ENCODE measurements around the gene ADAMTSL4. TPM values are rescaled to one million over a fixed set of nuclear protein-coding genes. Genes with fewer than 3 reads are reported as not detected.
A peak's percentile ranks its signal among the peaks of the same experiment; 100 is the strongest.

Gene ADAMTSL4
- total and polyA plus RNA-seq, 9 of the 15 experiments (the other 6 are each of a cell fraction or from before 2014, with no cell fraction given) = 12.7 to 212 (median 35.6) TPM

DNA sequence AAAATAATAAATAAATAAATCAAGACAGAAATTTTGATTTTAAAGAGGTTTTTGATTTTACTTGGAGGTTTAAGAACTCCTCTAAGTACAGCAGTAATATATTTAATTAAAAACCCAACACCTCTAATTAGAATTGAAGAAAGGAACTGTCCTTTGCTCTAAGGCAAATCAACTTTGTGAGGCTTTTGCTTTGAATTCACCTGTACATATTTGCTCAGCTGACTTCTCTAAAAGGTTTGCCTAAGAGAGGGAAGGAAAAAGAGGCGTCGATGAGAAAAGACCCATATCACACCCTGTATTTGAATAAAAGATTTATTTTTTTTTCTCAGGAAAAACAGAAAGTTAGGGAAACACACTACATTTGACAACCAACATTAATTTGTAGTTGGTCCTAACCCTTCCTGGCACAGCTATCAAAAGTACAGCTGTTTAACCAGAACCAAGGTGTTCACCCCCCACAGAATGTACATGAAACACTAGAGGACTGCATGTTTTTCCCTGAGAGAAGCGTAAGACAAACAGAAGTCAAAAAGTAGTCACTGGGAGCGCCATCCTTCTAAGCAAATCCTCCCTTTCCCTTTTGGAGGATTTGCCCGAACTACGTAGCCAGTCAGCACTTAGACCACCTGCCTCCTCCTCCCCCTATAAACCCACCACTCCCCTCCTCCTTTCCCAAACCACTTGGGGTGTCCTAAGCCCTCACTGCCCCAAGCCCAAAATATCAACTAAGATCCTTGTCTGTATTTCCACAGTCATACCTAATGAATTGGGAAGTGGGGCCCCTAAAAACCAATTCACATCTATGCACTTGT, 25.3 kb downstream of the ADAMTSL4 start (continued):
- TF ChIP-seq, protein P1, sequence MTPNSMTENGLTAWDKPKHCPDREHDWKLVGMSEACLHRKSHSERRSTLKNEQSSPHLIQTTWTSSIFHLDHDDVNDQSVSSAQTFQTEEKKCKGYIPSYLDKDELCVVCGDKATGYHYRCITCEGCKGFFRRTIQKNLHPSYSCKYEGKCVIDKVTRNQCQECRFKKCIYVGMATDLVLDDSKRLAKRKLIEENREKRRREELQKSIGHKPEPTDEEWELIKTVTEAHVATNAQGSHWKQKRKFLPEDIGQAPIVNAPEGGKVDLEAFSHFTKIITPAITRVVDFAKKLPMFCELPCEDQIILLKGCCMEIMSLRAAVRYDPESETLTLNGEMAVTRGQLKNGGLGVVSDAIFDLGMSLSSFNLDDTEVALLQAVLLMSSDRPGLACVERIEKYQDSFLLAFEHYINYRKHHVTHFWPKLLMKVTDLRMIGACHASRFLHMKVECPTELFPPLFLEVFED (CRISPR knock-in tag; conservative IDR thresholded peaks at IDR 0.05) = peak; percentile 95
- TF ChIP-seq NFXL1 (CRISPR knock-in tag; IDR thresholded peaks at IDR 0.05) (peak; percentile 63; the same call in 1 of the 2 replicates), ZNF354B (CRISPR knock-in tag; IDR thresholded peaks at IDR 0.05) (no peak), PTBP1 (IDR thresholded peaks at IDR 0.05; ENCODE audit: low read depth, low read length) (no peak), DNMT1 (IDR thresholded peaks at IDR 0.05) (no peak), NCOR1 (IDR thresholded peaks at IDR 0.05) (no peak), SUPT5H (IDR thresholded peaks at IDR 0.05) (peak; percentile 79), SIN3A (IDR thresholded peaks at IDR 0.05; ENCODE audit: borderline replicate concordance in 2 of 2, control insufficient read depth in 1 of 2, low read depth in 2 of 2, low read length in 2 of 2) (peak in 1 of 2 experiments; percentile 72; a peak in 1 of 4 replicates), SMAD1 (IDR thresholded peaks at IDR 0.05; ENCODE audit: low read depth, low read length, partially characterized antibody) (peak; percentile 14), U2AF1 (optimal IDR thresholded peaks at IDR 0.05; ENCODE audit: low read depth, low read length) (peak; percentile 24), POLR2H (tag; IDR thresholded peaks at IDR 0.05; ENCODE audit: low read depth) (peak; percentile 20; the same call in 1 of the 2 replicates), TAF1 (IDR thresholded peaks at IDR 0.05; ENCODE audit: control insufficient read depth, extremely low read depth, insufficient read depth, low read length, severe bottlenecking) (peak; percentile 9), SMAD2 (IDR thresholded peaks at IDR 0.05; ENCODE audit: low read depth, low read length) (no peak), ZNF316 (IDR thresholded peaks at IDR 0.05) (no peak)
- TF ChIP-seq, protein P2, sequence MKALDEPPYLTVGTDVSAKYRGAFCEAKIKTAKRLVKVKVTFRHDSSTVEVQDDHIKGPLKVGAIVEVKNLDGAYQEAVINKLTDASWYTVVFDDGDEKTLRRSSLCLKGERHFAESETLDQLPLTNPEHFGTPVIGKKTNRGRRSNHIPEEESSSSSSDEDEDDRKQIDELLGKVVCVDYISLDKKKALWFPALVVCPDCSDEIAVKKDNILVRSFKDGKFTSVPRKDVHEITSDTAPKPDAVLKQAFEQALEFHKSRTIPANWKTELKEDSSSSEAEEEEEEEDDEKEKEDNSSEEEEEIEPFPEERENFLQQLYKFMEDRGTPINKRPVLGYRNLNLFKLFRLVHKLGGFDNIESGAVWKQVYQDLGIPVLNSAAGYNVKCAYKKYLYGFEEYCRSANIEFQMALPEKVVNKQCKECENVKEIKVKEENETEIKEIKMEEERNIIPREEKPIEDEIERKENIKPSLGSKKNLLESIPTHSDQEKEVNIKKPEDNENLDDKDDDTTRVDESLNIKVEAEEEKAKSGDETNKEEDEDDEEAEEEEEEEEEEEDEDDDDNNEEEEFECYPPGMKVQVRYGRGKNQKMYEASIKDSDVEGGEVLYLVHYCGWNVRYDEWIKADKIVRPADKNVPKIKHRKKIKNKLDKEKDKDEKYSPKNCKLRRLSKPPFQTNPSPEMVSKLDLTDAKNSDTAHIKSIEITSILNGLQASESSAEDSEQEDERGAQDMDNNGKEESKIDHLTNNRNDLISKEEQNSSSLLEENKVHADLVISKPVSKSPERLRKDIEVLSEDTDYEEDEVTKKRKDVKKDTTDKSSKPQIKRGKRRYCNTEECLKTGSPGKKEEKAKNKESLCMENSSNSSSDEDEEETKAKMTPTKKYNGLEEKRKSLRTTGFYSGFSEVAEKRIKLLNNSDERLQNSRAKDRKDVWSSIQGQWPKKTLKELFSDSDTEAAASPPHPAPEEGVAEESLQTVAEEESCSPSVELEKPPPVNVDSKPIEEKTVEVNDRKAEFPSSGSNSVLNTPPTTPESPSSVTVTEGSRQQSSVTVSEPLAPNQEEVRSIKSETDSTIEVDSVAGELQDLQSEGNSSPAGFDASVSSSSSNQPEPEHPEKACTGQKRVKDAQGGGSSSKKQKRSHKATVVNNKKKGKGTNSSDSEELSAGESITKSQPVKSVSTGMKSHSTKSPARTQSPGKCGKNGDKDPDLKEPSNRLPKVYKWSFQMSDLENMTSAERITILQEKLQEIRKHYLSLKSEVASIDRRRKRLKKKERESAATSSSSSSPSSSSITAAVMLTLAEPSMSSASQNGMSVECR (CRISPR knock-in tag; IDR thresholded peaks at IDR 0.05) = no peak
- TF ChIP-seq, protein P3, sequence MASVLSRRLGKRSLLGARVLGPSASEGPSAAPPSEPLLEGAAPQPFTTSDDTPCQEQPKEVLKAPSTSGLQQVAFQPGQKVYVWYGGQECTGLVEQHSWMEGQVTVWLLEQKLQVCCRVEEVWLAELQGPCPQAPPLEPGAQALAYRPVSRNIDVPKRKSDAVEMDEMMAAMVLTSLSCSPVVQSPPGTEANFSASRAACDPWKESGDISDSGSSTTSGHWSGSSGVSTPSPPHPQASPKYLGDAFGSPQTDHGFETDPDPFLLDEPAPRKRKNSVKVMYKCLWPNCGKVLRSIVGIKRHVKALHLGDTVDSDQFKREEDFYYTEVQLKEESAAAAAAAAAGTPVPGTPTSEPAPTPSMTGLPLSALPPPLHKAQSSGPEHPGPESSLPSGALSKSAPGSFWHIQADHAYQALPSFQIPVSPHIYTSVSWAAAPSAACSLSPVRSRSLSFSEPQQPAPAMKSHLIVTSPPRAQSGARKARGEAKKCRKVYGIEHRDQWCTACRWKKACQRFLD (CRISPR knock-in tag; IDR thresholded peaks at IDR 0.05) = no peak
- TF ChIP-seq, protein P4, sequence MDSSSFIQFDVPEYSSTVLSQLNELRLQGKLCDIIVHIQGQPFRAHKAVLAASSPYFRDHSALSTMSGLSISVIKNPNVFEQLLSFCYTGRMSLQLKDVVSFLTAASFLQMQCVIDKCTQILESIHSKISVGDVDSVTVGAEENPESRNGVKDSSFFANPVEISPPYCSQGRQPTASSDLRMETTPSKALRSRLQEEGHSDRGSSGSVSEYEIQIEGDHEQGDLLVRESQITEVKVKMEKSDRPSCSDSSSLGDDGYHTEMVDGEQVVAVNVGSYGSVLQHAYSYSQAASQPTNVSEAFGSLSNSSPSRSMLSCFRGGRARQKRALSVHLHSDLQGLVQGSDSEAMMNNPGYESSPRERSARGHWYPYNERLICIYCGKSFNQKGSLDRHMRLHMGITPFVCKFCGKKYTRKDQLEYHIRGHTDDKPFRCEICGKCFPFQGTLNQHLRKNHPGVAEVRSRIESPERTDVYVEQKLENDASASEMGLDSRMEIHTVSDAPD (CRISPR knock-in tag; IDR thresholded peaks at IDR 0.05) = no peak

All from K562 (cell line).